Gastrocnemius medialis (tissue), 4 donors: ENCODE results near the gene UNC5C.

Experiments
- CTCF ChIP-seq, 5 experiments: fragments of 450-650 bp in 3 of 5; fragments of 200-600 bp in 2 of 5; sonication (generic) in 2 of 5; IDR thresholded peaks in 4 of 5; conservative IDR thresholded peaks in 1 of 5; 1 replicate in 4 of 5; 2 replicates in 1 of 5; pipeline ENCODE4 v1.5.1; 2016 to 2019; ENCODE audit warnings: antibody characterized with exemption in 5 of 5, mild to moderate bottlenecking in 3 of 5, moderate library complexity in 3 of 5
- POLR2A ChIP-seq, 2 donors: fragments of 450-650 bp; IDR thresholded peaks; one replicate each; pipeline ENCODE4 v1.6.1; 2017; ENCODE audit warnings: antibody characterized with exemption in 2 of 2, mild to moderate bottlenecking in 2 of 2, moderate library complexity in 2 of 2

- TF ChIP-seq POLR2A (IDR thresholded peaks at IDR 0.05), result no peak
- no peak for TF ChIP-seq CTCF (IDR thresholded peaks at IDR 0.05 in 4 of 5, conservative IDR thresholded peaks at IDR 0.05 in 1 of 5)
Observed at GRCh38 chr4:95141361-95141760, 407.4 kb downstream of the UNC5C start.
